ENCODE data around the gene ALPG. TPM values are rescaled to one million over a fixed set of nuclear protein-coding genes. Genes with fewer than 3 reads are reported as not detected.

Gene ALPG
- total RNA-seq, 2 experiments from 2014 or later: not detected

- Mint-ChIP-seq H3K27me3 (peaks cover 14% of the 10 kb centered on the region), H3K36me3 (ENCODE audit: low read depth) (no peaks in the 10 kb centered on the region), H3K9me3 (no peaks in the 10 kb centered on the region), H3K27ac (no peak overlapping the region), H3K4me3 (no peak overlapping the region), H3K4me1 (ENCODE audit: low read depth) (peaks cover 14% of the 10 kb centered on the region)
- no peak for DNase-seq
- TF ChIP-seq, protein P1, sequence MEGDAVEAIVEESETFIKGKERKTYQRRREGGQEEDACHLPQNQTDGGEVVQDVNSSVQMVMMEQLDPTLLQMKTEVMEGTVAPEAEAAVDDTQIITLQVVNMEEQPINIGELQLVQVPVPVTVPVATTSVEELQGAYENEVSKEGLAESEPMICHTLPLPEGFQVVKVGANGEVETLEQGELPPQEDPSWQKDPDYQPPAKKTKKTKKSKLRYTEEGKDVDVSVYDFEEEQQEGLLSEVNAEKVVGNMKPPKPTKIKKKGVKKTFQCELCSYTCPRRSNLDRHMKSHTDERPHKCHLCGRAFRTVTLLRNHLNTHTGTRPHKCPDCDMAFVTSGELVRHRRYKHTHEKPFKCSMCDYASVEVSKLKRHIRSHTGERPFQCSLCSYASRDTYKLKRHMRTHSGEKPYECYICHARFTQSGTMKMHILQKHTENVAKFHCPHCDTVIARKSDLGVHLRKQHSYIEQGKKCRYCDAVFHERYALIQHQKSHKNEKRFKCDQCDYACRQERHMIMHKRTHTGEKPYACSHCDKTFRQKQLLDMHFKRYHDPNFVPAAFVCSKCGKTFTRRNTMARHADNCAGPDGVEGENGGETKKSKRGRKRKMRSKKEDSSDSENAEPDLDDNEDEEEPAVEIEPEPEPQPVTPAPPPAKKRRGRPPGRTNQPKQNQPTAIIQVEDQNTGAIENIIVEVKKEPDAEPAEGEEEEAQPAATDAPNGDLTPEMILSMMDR (IDR thresholded peaks at IDR 0.05): no peak
- CTCF ChIA-PET: no interaction called here
- ATAC-seq: no peak
- POLR2A ChIA-PET: no interaction called here
- intact Hi-C loops (cut with micrococcal nuclease): no loop called here
These were observed 3.7 kb downstream of the ALPG start for GRCh38 chr2:232410238-232410900.

DNA sequence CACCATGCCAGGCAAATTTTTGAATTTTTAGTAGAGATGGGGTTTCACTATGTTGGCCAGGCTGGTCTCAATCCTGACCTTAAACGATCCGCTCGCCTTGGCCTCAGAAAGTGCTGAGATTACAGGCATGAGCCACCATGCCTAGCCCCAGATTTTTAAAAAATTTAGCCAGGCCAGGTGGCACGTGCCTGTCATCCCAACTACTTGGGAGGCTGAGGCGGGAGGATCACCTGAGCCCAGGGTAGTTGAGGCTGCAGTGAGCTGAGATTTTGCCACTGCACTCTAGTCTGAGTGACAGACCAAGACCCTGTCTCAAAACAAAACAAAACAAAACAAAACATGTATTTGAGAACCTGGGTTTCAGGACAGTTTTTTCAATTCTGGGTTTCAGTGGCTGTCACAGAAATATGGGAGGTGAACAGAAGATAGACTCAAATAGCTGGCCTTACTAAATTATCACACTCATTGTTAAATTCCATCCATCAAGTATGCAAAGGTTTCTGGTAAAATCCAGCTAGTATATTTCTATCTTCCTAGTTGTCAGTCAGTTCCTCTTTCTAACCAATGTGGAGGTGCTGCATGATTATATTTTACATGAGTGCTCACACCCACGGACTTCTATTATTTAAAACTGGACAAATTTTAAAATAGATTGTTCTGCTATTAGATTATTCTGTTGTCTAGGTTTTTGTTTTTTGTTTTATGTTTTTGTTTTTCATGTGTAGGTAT, 5.4 kb downstream of the ALPG start:
- Mint-ChIP-seq H3K27me3 (peaks cover 17% of the 10 kb centered on the region), H3K4me1 (ENCODE audit: low read depth) (peaks cover 14% of the 10 kb centered on the region), H3K27ac (no peak overlapping the region), H3K36me3 (ENCODE audit: low read depth) (no peaks in the 10 kb centered on the region), H3K9me3 (no peaks in the 10 kb centered on the region), H3K4me3 (no peak overlapping the region)
- DNase-seq: no peak
- ChIA-PET CTCF (interaction anchor here (0.8 to 1.6 kb wide), 3 partner anchors 9 to 78 kb away, joined by 3 to 6 read pairs (median 3); no protein-coding TSS in a partner anchor), POLR2A (no interaction called here)
- intact Hi-C loops (cut with micrococcal nuclease): no loop called here
- ATAC-seq: no peak
- TF ChIP-seq, protein P1 (IDR thresholded peaks at IDR 0.05): no peak

DNA sequence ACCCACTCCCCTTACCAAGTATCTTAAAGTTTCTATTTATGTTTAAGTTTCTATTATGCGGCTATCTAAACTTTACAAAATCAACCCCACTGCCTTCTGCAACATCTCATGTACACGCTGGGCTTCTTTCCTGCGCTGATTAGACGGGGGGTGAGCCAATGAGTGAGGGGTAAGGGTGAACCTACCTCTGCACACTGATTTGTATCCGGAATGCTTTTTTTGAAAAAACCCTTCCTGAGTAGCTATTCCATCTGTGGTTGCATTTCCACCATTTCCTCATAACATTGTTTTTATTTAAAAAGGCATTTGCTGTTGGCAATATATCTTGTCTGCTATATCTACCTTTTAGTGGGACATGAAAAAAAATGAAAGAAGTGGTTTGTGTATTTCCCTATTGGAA, 6.3 kb downstream of the ALPG start:
- H3K4me1 Mint-ChIP-seq (ENCODE audit: low read depth): peaks cover 14% of the 10 kb centered on the region
- intact Hi-C loops (cut with micrococcal nuclease): no loop called here
- no peak for DNase-seq
- ChIA-PET POLR2A (no interaction called here), CTCF (interaction anchor here (0.7 to 1.0 kb wide), 3 partner anchors 8 to 507 kb away, joined by 3 to 4 read pairs (median 3); no protein-coding TSS in a partner anchor)
- no peak overlapping the region for H3K4me3 Mint-ChIP-seq
- no peak for ATAC-seq
- no peaks in the 10 kb centered on the region for H3K9me3 Mint-ChIP-seq
- H3K27me3 Mint-ChIP-seq: peaks cover 20% of the 10 kb centered on the region
- no peak overlapping the region for H3K27ac Mint-ChIP-seq
- TF ChIP-seq, protein P1 (IDR thresholded peaks at IDR 0.05): no peak
- H3K36me3 Mint-ChIP-seq (ENCODE audit: low read depth): no peaks in the 10 kb centered on the region

DNA sequence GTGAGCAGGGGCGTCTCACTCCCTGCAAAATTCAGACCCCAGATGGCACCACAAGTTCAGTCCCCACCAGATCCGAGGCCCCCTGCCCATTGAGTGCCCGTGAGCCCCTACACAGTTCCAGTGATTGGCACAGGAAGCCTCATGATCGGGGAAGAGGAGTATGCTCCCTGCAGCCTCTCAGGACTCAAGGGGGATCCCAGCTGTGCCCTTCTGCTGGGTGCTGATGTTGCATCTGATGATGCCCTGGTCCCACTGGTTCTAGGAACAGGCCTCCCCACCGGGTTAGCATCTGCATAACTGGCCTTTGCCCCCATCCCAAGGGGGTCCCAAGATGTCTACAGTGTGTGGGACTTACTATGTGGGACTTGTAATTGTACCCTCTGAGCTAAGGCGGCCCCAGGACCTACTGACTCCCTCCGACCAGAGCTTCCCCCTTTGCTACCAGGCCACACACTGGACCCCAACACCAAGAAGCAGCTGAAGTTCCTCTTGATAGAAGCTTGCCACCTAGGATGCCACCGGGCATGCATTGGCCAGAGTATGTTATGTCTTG, 8.6 kb downstream of the ALPG start:
- peaks cover 38% of the 10 kb centered on the region for H3K27me3 Mint-ChIP-seq
- H3K36me3 Mint-ChIP-seq (ENCODE audit: low read depth): no peaks in the 10 kb centered on the region
- peaks cover 16% of the 10 kb centered on the region for H3K4me1 Mint-ChIP-seq (ENCODE audit: low read depth)
- no peak for DNase-seq
- ATAC-seq: no peak
- H3K27ac Mint-ChIP-seq: no peak overlapping the region
- ChIA-PET CTCF (interaction anchor here (1.5 kb wide), 1 partner anchor 20 kb away, joined by 4 read pairs; no protein-coding TSS in a partner anchor), POLR2A (no interaction called here)
- TF ChIP-seq, protein P1 (IDR thresholded peaks at IDR 0.05): no peak
- intact Hi-C loops (cut with micrococcal nuclease): no loop called here
- H3K9me3 Mint-ChIP-seq: no peaks in the 10 kb centered on the region
- no peak overlapping the region for H3K4me3 Mint-ChIP-seq
